ENCODE results near the gene FAM184B.

FAM184B gene

DNA sequence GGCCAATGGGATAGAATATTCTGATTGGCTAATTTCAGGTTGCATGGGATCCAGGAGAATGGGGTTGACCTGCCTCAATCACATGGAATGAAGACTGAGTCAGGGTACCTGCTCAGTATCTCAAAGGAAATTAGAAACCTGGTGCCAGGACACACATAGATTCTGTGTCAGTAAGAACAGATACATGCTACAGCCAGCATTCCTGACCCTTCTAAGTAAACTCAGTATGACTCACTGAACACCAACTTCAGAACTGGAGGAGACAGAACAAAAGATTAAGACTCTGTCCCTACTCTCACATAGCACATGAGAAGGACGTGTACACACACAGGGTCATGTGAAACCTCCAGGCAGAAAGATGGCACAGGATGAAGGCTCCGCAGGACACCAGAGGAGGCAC, 54.5 kb downstream of the FAM184B start:
- H4K20me1 ChIP-seq (ENCODE audit: insufficient read depth, low read length), result no peaks in the 10 kb centered on the region
- no peak overlapping the region for H2AFZ ChIP-seq (ENCODE audit: low read length)
- no peaks in the 10 kb centered on the region for H3K4me1 ChIP-seq (ENCODE audit: low read length)
- no peaks in the 10 kb centered on the region for H3K9me3 ChIP-seq (replicated peaks; ENCODE audit: insufficient read depth, low read length)
- no peak overlapping the region for H3K4me3 ChIP-seq (ENCODE audit: low read length)
- DNase-seq, result no peak
- no peak overlapping the region for H3K4me2 ChIP-seq (ENCODE audit: low read depth, low read length)
- no peak overlapping the region for H3K27ac ChIP-seq (ENCODE audit: low read length)
- H3K79me2 ChIP-seq (ENCODE audit: low read length), result no peaks in the 10 kb centered on the region
- no peaks in the 10 kb centered on the region for H3K36me3 ChIP-seq (replicated peaks; ENCODE audit: insufficient read depth, low read length)
- TF ChIP-seq, protein P1, sequence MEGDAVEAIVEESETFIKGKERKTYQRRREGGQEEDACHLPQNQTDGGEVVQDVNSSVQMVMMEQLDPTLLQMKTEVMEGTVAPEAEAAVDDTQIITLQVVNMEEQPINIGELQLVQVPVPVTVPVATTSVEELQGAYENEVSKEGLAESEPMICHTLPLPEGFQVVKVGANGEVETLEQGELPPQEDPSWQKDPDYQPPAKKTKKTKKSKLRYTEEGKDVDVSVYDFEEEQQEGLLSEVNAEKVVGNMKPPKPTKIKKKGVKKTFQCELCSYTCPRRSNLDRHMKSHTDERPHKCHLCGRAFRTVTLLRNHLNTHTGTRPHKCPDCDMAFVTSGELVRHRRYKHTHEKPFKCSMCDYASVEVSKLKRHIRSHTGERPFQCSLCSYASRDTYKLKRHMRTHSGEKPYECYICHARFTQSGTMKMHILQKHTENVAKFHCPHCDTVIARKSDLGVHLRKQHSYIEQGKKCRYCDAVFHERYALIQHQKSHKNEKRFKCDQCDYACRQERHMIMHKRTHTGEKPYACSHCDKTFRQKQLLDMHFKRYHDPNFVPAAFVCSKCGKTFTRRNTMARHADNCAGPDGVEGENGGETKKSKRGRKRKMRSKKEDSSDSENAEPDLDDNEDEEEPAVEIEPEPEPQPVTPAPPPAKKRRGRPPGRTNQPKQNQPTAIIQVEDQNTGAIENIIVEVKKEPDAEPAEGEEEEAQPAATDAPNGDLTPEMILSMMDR (IDR thresholded peaks at IDR 0.05; ENCODE audit: low read length), result no peak
- TF ChIP-seq EZH2 (optimal IDR thresholded peaks at IDR 0.05; ENCODE audit: low read depth, low read length), result no peak
- TF ChIP-seq EZH2phosphoT487 (IDR thresholded peaks at IDR 0.05; ENCODE audit: low read length), result no peak
- no peaks in the 10 kb centered on the region for H3K9me2 ChIP-seq (replicated peaks; ENCODE audit: insufficient read depth, low read length)
- no peaks in the 10 kb centered on the region for H3K27me3 ChIP-seq (replicated peaks; ENCODE audit: insufficient read depth, low read length)
- no peak overlapping the region for H3K9ac ChIP-seq (ENCODE audit: low read length)
- no peaks in the 10 kb centered on the region for H3F3A ChIP-seq (ENCODE audit: insufficient read depth, low read length)

DNA sequence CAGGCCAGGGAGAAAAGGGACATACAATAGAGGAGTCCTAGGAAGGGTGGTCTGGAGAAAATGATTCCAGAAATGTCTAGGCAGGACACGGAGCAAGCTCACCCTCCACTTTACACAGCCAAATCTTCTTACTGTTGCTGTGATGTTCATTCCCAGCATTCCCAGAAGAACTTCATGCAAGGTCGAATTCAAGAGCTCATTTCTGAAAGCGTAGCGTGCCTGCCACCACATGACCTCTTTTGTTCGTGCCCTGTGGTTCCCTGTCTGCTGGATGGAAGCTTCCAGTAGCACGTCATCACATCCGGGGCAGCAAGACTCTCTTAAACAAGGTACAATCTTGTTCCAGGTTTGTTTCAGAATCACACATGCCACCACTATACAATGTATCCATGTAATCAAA, 57.8 kb downstream of the FAM184B start:
- Histone ChIP-seq H3K4me1 (ENCODE audit: low read length) (no peaks in the 10 kb centered on the region), H3K79me2 (ENCODE audit: low read length) (no peaks in the 10 kb centered on the region), H3K27ac (ENCODE audit: low read length) (no peak overlapping the region), H3K4me2 (ENCODE audit: low read depth, low read length) (no peak overlapping the region), H3K9me2 (replicated peaks; ENCODE audit: insufficient read depth, low read length) (no peaks in the 10 kb centered on the region), H4K20me1 (ENCODE audit: insufficient read depth, low read length) (no peaks in the 10 kb centered on the region), H3K27me3 (replicated peaks; ENCODE audit: insufficient read depth, low read length) (no peaks in the 10 kb centered on the region), H2AFZ (ENCODE audit: low read length) (no peak overlapping the region), H3K9ac (ENCODE audit: low read length) (no peak overlapping the region), H3K4me3 (ENCODE audit: low read length) (no peak overlapping the region), H3K9me3 (replicated peaks; ENCODE audit: insufficient read depth, low read length) (no peaks in the 10 kb centered on the region), H3F3A (ENCODE audit: insufficient read depth, low read length) (no peaks in the 10 kb centered on the region), H3K36me3 (replicated peaks; ENCODE audit: insufficient read depth, low read length) (no peaks in the 10 kb centered on the region)
- no peak for TF ChIP-seq EZH2 (optimal IDR thresholded peaks at IDR 0.05; ENCODE audit: low read depth, low read length)
- no peak for DNase-seq

GRCh38 chr4:17722356-17722700, 59.1 kb downstream of the FAM184B start:
- TF ChIP-seq EZH2 (optimal IDR thresholded peaks at IDR 0.05; ENCODE audit: low read depth, low read length) (no peak), EZH2phosphoT487 (IDR thresholded peaks at IDR 0.05; ENCODE audit: low read length) (no peak)
- H3K4me1 ChIP-seq (ENCODE audit: low read length), result no peaks in the 10 kb centered on the region
- H3K4me2 ChIP-seq (ENCODE audit: low read depth, low read length), result no peak overlapping the region
- H3K36me3 ChIP-seq (replicated peaks; ENCODE audit: insufficient read depth, low read length), result no peaks in the 10 kb centered on the region
- H3K79me2 ChIP-seq (ENCODE audit: low read length), result no peaks in the 10 kb centered on the region
- H3F3A ChIP-seq (ENCODE audit: insufficient read depth, low read length), result no peaks in the 10 kb centered on the region
- H3K9me3 ChIP-seq (replicated peaks; ENCODE audit: insufficient read depth, low read length), result no peaks in the 10 kb centered on the region
- H4K20me1 ChIP-seq (ENCODE audit: insufficient read depth, low read length), result no peaks in the 10 kb centered on the region
- no peak overlapping the region for H3K9ac ChIP-seq (ENCODE audit: low read length)
- H3K27me3 ChIP-seq (replicated peaks; ENCODE audit: insufficient read depth, low read length), result no peaks in the 10 kb centered on the region
- H3K27ac ChIP-seq (ENCODE audit: low read length), result no peak overlapping the region
- no peak overlapping the region for H2AFZ ChIP-seq (ENCODE audit: low read length)
- no peak for DNase-seq
- no peak overlapping the region for H3K4me3 ChIP-seq (ENCODE audit: low read length)
- no peaks in the 10 kb centered on the region for H3K9me2 ChIP-seq (replicated peaks; ENCODE audit: insufficient read depth, low read length)

DNA sequence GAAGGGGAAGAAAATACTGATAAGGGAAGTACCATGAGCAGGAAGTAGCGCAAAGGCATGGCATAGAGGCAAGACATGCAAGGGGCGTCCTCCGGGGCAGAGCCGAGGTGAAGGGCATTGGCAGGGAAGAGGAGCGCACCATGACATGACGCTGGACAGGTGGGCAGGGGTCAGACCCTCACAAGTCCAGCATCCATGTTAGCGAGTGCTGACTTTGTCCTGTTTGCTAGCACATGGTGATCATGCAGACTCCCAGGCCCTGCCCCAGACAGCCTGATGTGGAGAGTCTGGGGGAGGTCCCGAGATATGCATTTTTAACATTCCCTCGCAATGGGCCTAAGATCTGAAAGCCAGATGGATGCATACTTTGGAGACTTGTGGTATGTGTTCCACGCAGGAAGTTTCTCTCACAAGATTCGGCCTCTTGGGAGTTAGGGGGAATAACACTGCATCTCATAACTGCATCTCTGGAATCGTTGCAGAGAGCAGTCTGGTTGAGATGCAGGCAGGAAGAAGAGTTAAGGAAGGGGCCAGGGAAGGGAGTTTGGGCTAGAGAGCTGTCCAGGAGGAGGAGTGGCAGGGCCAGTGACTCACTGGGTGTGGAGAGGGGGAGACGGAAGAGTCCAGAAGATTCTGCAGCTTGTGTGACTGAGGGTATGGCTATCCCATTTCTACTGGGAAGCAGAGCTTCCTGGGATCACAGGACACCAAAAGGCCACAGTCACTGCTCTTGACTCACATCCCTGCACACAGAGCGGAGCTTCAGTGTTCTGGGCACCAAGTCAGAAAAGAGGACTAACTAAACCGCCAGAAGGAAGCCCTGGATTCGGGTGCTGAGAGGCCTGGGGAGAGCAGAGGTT, 59.7 kb downstream of the FAM184B start:
- no peaks in the 10 kb centered on the region for H3K9me2 ChIP-seq (replicated peaks; ENCODE audit: insufficient read depth, low read length)
- no peaks in the 10 kb centered on the region for H3K9me3 ChIP-seq (replicated peaks; ENCODE audit: insufficient read depth, low read length)
- H3K27ac ChIP-seq (ENCODE audit: low read length), result no peak overlapping the region
- no peak for DNase-seq
- no peaks in the 10 kb centered on the region for H3F3A ChIP-seq (ENCODE audit: insufficient read depth, low read length)
- H2AFZ ChIP-seq (ENCODE audit: low read length), result no peak overlapping the region
- H3K9ac ChIP-seq (ENCODE audit: low read length), result no peak overlapping the region
- no peaks in the 10 kb centered on the region for H3K79me2 ChIP-seq (ENCODE audit: low read length)
- no peak for TF ChIP-seq EZH2phosphoT487 (IDR thresholded peaks at IDR 0.05; ENCODE audit: low read length)
- TF ChIP-seq EZH2 (optimal IDR thresholded peaks at IDR 0.05; ENCODE audit: low read depth, low read length), result no peak
- TF ChIP-seq, protein P1 (IDR thresholded peaks at IDR 0.05; ENCODE audit: low read length), result no peak
- H3K4me2 ChIP-seq (ENCODE audit: low read depth, low read length), result no peak overlapping the region
- no peaks in the 10 kb centered on the region for H3K36me3 ChIP-seq (replicated peaks; ENCODE audit: insufficient read depth, low read length)
- no peaks in the 10 kb centered on the region for H4K20me1 ChIP-seq (ENCODE audit: insufficient read depth, low read length)
- no peak overlapping the region for H3K4me3 ChIP-seq (ENCODE audit: low read length)
- H3K27me3 ChIP-seq (replicated peaks; ENCODE audit: insufficient read depth, low read length), result no peaks in the 10 kb centered on the region
- no peaks in the 10 kb centered on the region for H3K4me1 ChIP-seq (ENCODE audit: low read length)
